NT2/D1 (cell line): ENCODE results near the gene PML.

Experiments used
- SUZ12 ChIP-seq: IDR thresholded peaks from 2 replicates; pipeline ENCODE4 v1.6.1; 2011; ENCODE audit not compliant: insufficient read length, insufficient read depth; ENCODE audit errors: extremely low read depth
- YY1 ChIP-seq: IDR thresholded peaks from 2 replicates; pipeline ENCODE4 v1.6.1; 2011; ENCODE audit not compliant: insufficient read length, insufficient read depth

GRCh38 chr15:74007820-74008371, 13.4 kb downstream of the PML start:
- TF ChIP-seq YY1: no peak
- no peak for TF ChIP-seq SUZ12
